ENCODE measurements around the gene YIPF7. TPM values are rescaled to one million over a fixed set of nuclear protein-coding genes. Genes with fewer than 3 reads are reported as not detected.

The YIPF7 gene
- total and polyA plus RNA-seq, 8 donors, result not detected

DNA sequence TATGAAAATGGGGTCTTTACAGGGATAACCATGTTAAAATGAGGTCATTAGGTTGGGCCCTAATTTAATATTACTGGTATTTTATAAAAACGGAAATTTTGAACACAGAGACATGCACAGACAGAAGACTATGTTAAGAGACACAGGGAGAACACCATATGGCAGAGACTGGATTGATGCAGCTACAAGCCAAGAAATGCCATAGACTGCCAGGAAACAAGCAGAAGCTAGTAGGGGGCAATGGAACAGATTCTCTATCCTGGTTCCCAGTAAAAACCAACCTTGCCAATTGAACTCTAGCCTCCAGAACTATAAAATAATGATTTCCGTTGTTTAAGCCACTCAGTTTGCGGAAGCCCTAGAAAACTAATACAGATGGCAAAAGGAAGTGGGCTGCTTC lies 20.2 kb upstream of the YIPF7 start:
- TF ChIP-seq POLR2AphosphoS5 (IDR thresholded peaks at IDR 0.05) (no peak), EP300 (IDR thresholded peaks at IDR 0.05) (no peak), POLR2A (IDR thresholded peaks at IDR 0.05) (no peak)
- TF ChIP-seq, protein P1, sequence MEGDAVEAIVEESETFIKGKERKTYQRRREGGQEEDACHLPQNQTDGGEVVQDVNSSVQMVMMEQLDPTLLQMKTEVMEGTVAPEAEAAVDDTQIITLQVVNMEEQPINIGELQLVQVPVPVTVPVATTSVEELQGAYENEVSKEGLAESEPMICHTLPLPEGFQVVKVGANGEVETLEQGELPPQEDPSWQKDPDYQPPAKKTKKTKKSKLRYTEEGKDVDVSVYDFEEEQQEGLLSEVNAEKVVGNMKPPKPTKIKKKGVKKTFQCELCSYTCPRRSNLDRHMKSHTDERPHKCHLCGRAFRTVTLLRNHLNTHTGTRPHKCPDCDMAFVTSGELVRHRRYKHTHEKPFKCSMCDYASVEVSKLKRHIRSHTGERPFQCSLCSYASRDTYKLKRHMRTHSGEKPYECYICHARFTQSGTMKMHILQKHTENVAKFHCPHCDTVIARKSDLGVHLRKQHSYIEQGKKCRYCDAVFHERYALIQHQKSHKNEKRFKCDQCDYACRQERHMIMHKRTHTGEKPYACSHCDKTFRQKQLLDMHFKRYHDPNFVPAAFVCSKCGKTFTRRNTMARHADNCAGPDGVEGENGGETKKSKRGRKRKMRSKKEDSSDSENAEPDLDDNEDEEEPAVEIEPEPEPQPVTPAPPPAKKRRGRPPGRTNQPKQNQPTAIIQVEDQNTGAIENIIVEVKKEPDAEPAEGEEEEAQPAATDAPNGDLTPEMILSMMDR (IDR thresholded peaks at IDR 0.05), result no peak
- no peak overlapping the region for H3K4me3 ChIP-seq
- WGBS, 5 donors, result 83 to 96% (median 91%) methylated on average over 3 of the region's 3 CpGs
- no peaks in the 10 kb centered on the region for H3K27me3 ChIP-seq
- H3K4me1 ChIP-seq, result no peaks in the 10 kb centered on the region
- intact Hi-C loops (cut with DNase I; ENCODE audit: low total_unique reads), result no loop called here
- no peaks in the 10 kb centered on the region for H3K9me3 ChIP-seq
- H3K36me3 ChIP-seq, result no peaks in the 10 kb centered on the region
- H3K27ac ChIP-seq, result no peak overlapping the region
- DNase-seq, result no peak

DNA sequence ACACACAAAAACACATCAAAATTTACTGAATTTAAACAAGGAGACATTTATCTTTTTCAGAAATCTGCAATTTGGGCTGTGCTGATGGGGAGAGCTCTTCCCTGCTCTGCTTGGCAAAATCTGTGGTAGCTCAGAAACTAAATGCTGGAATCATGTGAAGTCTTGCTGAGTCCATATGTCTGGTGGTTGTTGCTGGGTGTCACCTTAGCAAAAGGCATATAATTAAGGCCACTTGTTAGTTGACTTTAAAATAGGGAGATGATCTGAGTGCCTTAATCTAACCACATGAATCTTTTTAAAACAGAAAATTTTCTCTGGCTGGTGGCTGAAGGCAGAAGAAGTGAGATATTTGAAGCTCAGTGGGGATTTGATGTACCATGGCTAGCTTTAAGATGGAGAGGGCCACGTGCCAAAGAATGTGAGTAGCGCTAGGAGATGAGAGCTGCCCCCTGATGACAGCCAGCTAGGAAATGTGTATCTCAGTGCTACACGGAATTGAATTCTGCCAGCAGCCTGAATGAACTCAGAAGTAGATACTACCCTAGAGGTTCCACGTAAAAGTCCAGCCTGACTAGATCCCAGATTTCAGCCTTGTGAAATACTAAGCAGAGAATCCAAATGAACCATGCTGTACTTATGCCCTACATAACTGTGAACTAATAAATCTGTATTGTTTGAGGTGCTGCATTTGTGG lies 19.2 kb upstream of the YIPF7 start:
- Histone ChIP-seq H3K27ac (no peak overlapping the region), H3K9me3 (no peaks in the 10 kb centered on the region)
- WGBS, 5 donors, result 63 to 74% (median 69%) methylated on average over 4 of the region's 4 CpGs

DNA sequence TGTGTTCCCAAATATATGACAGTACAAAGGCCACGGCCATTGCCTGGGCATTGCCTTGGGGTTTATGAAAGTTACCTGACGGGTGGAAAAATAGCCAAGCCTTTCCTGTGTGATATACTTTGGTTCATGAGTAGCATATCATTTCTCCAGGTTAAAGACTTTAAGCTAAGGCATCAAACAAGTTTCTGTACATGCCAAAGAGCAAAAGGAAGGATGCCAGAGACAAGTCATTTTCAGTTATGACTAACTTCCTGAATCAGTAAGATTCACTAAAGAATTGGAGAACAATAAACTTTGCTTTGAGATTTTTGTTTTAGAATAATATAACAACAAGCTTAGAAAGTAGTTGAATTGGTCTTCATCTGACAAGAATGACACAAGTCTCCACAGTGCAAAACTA lies 17.1 kb upstream of the YIPF7 start:
- Histone ChIP-seq H3K4me3 (no peak overlapping the region), H3K36me3 (no peaks in the 10 kb centered on the region), H3K4me1 (no peaks in the 10 kb centered on the region), H3K27ac (no peak overlapping the region), H3K27me3 (no peaks in the 10 kb centered on the region), H3K9me3 (no peaks in the 10 kb centered on the region)
- intact Hi-C loops (cut with DNase I; ENCODE audit: low total_unique reads), result no loop called here
- WGBS, 5 donors, result 34 to 86% (median 59%) methylated on average over 2 of the region's 2 CpGs
- TF ChIP-seq EP300 (IDR thresholded peaks at IDR 0.05), result no peak
- TF ChIP-seq, protein P1 (IDR thresholded peaks at IDR 0.05), result no peak
- TF ChIP-seq POLR2A (IDR thresholded peaks at IDR 0.05), result no peak
- TF ChIP-seq POLR2AphosphoS5 (IDR thresholded peaks at IDR 0.05), result no peak
- no peak for DNase-seq

More for the DNA sequence above, 19.2 kb upstream of the YIPF7 start:
- Histone ChIP-seq H3K4me3 (no peak overlapping the region), H3K27me3 (no peaks in the 10 kb centered on the region), H3K4me1 (no peaks in the 10 kb centered on the region), H3K36me3 (no peaks in the 10 kb centered on the region)
- TF ChIP-seq, protein P1 (IDR thresholded peaks at IDR 0.05), result no peak
- TF ChIP-seq POLR2AphosphoS5 (IDR thresholded peaks at IDR 0.05), result no peak
- TF ChIP-seq EP300 (IDR thresholded peaks at IDR 0.05), result no peak
- no peak for TF ChIP-seq POLR2A (IDR thresholded peaks at IDR 0.05)
- DNase-seq, result no peak
- intact Hi-C loops (cut with DNase I; ENCODE audit: low total_unique reads), result no loop called here

DNA sequence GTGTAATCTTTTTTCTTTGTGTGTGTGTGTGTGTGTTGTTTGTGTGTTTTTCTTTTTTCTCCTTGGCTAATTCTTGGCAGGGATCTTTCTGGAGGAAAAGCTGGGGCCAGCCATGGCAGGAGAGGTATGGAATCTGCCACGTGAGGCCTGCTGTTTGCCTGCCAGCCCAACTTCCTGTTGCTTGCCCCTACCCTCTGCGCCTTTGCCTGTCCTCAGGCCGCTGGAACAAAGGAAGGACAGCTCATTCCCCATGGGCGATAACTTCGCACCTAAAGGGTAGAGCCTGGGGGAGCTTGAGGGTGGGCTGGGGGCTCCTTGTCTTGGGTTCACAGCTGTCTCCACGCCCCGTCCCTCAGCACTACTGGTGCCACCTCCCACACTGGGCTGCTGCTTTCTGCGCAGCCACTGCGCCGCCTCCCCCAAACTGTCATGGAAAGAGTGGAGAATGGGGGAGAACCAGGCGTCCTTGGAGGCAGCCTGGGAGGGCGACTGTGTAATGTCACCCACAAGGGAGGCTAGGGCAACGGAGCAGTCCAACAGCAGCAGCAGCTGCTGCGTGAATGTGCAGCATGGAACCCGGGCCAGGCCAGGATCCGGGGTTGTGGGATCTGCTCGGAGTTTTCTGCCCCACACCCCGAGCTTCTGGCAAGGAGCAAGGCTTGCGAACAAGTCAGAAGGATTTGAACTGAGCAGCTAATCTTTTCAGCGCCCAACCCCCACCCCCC lies 12.3 kb upstream of the YIPF7 start:
- DNase-seq, result no peak
- Histone ChIP-seq H3K9me3 (no peaks in the 10 kb centered on the region), H3K4me3 (no peak overlapping the region), H3K4me1 (no peaks in the 10 kb centered on the region), H3K27ac (no peak overlapping the region), H3K36me3 (no peaks in the 10 kb centered on the region), H3K27me3 (no peaks in the 10 kb centered on the region)
- intact Hi-C loops (cut with DNase I; ENCODE audit: low total_unique reads), result no loop called here
- TF ChIP-seq POLR2AphosphoS5 (IDR thresholded peaks at IDR 0.05) (no peak), POLR2A (IDR thresholded peaks at IDR 0.05) (no peak), EP300 (IDR thresholded peaks at IDR 0.05) (no peak)
- TF ChIP-seq, protein P1 (IDR thresholded peaks at IDR 0.05), result no peak
- WGBS, 5 donors, result 83 to 87% (median 86%) methylated on average over 18 to 20 of the region's 20 CpGs
